Testis (tissue), 3 donors: Measurements from ENCODE around the gene LZTS3. TPM values are rescaled to one million over a fixed set of nuclear protein-coding genes. Genes with fewer than 3 reads are reported as not detected.

ENCODE experiments used
- DNase-seq: peaks from one replicate; pipeline ENCODE4 v3.0.0-alpha.2; 2019
- H3K27ac ChIP-seq, 2 donors: fragments of 200-600 bp; sonication (generic); one replicate each; pipeline ENCODE4 v1.5.1; 2019
- H3K27me3 ChIP-seq: fragments of 200-600 bp; sonication (generic); one replicate; pipeline ENCODE4 v1.5.1; 2019
- H3K36me3 ChIP-seq: fragments of 200-600 bp; sonication (generic); one replicate; pipeline ENCODE4 v1.5.1; 2017; ENCODE audit warnings: low read depth; ENCODE audit errors: missing control alignments
- H3K4me1 ChIP-seq: fragments of 200-600 bp; sonication (generic); one replicate; pipeline ENCODE4 v1.5.1; 2019
- H3K4me3 ChIP-seq, 2 donors: fragments of 200-600 bp; sonication (generic); one replicate each; pipeline ENCODE4 v1.5.1; 2017 to 2019
- H3K9me3 ChIP-seq: fragments of 200-600 bp; sonication (generic); one replicate; pipeline ENCODE4 v1.5.1; 2017
- POLR2A ChIP-seq: fragments of 450-650 bp; IDR thresholded peaks from one replicate; pipeline ENCODE4 v1.6.1; 2017; ENCODE audit warnings: antibody characterized with exemption, mild to moderate bottlenecking, moderate library complexity
- WGBS, 2 donors: methylation state at CpG; one replicate each; pipeline ENCODE4 v1.1.5; 2018; 5-methylcytosine and 5-hydroxymethylcytosine counted together
- intact Hi-C: fragments of 100-400 bp; cut with DNase I; formaldehyde crosslinking; loops from one replicate; pipeline ENCODE4 v1.15.1; 2023; ENCODE audit warnings: low total_unique reads
- polyA plus RNA-seq: library from polyadenylated mRNA; stranded (reverse); fragments of 350-450 nt; fragmentation: Illumina TruSeq; extraction: RNeasy Lipid Tissue Mini Kit (QIAGEN cat#74804); gene quantifications from one replicate; pipeline ENCODE4 v1.2.3, GENCODE V29; 2014; ENCODE audit warnings: low read depth, low replicate concordance; ENCODE audit not compliant: insufficient read depth
- total RNA-seq, 2 donors: library from RNA; depleted of rRNA; stranded (reverse); fragments of >200 nt; gene quantifications; one replicate each; pipeline ENCODE4 v1.2.3, GENCODE V29; 2016
- TF ChIP-seq, protein P1 (sequence below), 3 experiments: fragments of 450-650 bp in 2 of 3; fragments of 200-600 bp in 1 of 3; sonication (generic) in 1 of 3; IDR thresholded peaks; one replicate each; pipeline ENCODE4 v1.5.1; 2016 to 2019; ENCODE audit warnings: antibody characterized with exemption in 3 of 3, mild to moderate bottlenecking in 2 of 3, moderate library complexity in 1 of 3

LZTS3 gene
- total and polyA plus RNA-seq, 3 donors from 2014 or later, result 7.2 to 16.8 (median 13.9) TPM

DNA sequence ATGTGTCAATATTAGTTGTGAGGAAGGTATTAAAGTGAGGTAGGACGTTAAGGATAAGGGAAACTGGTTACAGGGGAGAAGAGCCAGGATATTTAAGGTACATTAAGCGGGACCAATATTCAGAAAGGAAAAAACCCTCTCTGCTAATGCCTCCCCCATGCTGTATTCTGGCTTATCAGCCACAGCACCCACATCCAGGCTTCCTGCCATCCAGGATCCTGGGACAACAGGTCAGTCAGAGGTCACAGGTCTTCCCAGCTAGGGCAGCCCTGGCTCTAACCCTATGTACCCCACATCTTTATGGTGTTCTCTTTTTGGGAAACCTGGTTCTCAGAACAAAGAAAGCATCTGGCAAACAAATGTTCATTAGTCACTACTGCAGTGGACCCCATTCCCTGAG is 25.9 kb upstream of the LZTS3 start:
- no peak for DNase-seq
- intact Hi-C loops, result no loop called here
- H3K4me3 ChIP-seq, result no peak overlapping the region
- peaks cover 7% of the 10 kb centered on the region for H3K36me3 ChIP-seq
- peaks cover 8% of the 10 kb centered on the region for H3K4me1 ChIP-seq
- WGBS, 2 donors, result 47 to 64% methylated on average over 2 of the region's 2 CpGs
- H3K27ac ChIP-seq, result no peak overlapping the region
- no peaks in the 10 kb centered on the region for H3K27me3 ChIP-seq
- TF ChIP-seq, protein P1, sequence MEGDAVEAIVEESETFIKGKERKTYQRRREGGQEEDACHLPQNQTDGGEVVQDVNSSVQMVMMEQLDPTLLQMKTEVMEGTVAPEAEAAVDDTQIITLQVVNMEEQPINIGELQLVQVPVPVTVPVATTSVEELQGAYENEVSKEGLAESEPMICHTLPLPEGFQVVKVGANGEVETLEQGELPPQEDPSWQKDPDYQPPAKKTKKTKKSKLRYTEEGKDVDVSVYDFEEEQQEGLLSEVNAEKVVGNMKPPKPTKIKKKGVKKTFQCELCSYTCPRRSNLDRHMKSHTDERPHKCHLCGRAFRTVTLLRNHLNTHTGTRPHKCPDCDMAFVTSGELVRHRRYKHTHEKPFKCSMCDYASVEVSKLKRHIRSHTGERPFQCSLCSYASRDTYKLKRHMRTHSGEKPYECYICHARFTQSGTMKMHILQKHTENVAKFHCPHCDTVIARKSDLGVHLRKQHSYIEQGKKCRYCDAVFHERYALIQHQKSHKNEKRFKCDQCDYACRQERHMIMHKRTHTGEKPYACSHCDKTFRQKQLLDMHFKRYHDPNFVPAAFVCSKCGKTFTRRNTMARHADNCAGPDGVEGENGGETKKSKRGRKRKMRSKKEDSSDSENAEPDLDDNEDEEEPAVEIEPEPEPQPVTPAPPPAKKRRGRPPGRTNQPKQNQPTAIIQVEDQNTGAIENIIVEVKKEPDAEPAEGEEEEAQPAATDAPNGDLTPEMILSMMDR (IDR thresholded peaks at IDR 0.05), result no peak
- no peak for TF ChIP-seq POLR2A
- no peaks in the 10 kb centered on the region for H3K9me3 ChIP-seq

DNA sequence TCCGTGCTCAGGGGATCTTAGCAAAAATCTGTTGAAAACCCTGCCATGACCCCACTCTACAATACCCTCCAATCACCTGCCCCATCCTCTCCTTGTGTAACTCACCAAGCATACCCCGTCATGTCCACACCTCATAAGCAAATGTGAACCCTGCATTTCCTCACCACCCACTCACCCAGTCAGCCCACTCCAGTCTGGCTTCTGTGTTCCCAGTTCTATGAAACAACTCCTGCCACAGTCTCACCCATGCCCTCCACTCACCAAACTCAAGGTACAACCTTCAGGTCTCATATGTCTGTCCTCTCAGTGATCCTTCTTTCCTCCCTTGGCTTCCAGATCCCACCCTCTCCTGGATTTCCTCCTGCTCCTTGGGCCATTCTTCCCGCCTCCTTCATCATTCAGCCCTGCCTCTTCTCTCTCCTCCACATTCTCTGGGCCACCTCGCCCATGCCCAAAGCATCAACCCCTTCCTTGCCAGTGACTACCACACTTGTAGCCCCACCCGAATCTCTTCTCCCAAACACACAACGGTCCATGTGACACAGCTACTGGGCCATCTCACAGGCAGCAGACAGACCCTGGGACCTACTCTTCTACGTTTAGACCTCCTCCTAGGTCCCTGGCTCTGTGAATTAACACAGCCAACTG is 22.4 kb upstream of the LZTS3 start:
- Histone ChIP-seq H3K4me1 (no peaks in the 10 kb centered on the region), H3K27ac (no peak overlapping the region), H3K9me3 (no peaks in the 10 kb centered on the region), H3K36me3 (peaks cover 7% of the 10 kb centered on the region), H3K4me3 (no peak overlapping the region), H3K27me3 (no peaks in the 10 kb centered on the region)
- 88 to 95% methylated on average over 7 of the region's 7 CpGs for WGBS, 2 donors
- DNase-seq, result no peak
- TF ChIP-seq, protein P1 (IDR thresholded peaks at IDR 0.05), result no peak
- no peak for TF ChIP-seq POLR2A
- intact Hi-C loops, result no loop called here

DNA sequence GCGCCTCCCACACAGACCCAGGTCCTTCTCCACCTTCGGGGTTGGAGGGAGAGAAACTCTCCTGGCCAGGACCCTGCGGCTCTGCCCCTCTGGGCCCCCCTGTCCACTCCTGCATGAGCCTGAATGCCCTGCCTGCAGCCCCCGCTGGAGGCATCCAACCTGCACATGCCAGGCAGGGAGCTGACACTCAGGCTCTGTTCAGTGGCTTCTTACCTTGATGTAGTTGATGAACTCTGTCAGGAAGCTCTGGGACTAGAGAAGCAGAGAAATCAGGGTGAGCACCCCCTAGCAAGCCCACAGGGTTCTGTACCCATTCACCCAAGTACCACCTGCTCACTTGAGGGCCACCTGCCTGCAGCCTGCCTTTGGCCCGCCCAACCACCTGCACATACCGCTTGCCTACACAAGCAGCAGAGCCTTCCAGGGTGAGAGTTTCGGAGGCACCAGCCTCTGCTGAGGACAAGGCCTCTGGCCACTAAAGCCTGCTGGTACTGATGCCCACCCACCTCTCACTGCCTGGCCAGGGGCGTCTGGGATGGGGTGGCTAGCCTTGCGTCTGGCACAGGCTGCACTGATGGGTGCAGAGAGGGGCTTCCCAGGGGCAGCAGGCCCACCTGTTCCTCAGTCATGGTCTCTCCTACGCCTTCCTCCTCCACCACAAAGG is 21.4 kb upstream of the LZTS3 start:
- DNase-seq, result no peak
- no peaks in the 10 kb centered on the region for H3K9me3 ChIP-seq
- no peak overlapping the region for H3K27ac ChIP-seq
- TF ChIP-seq, protein P1 (IDR thresholded peaks at IDR 0.05), result no peak
- H3K4me3 ChIP-seq, result no peak overlapping the region
- H3K27me3 ChIP-seq, result no peaks in the 10 kb centered on the region
- intact Hi-C loops, result no loop called here
- H3K36me3 ChIP-seq, result peaks cover 7% of the 10 kb centered on the region
- no peaks in the 10 kb centered on the region for H3K4me1 ChIP-seq
- WGBS, 2 donors, result 91 to 97% methylated on average over 7 to 10 of the region's 10 CpGs

DNA sequence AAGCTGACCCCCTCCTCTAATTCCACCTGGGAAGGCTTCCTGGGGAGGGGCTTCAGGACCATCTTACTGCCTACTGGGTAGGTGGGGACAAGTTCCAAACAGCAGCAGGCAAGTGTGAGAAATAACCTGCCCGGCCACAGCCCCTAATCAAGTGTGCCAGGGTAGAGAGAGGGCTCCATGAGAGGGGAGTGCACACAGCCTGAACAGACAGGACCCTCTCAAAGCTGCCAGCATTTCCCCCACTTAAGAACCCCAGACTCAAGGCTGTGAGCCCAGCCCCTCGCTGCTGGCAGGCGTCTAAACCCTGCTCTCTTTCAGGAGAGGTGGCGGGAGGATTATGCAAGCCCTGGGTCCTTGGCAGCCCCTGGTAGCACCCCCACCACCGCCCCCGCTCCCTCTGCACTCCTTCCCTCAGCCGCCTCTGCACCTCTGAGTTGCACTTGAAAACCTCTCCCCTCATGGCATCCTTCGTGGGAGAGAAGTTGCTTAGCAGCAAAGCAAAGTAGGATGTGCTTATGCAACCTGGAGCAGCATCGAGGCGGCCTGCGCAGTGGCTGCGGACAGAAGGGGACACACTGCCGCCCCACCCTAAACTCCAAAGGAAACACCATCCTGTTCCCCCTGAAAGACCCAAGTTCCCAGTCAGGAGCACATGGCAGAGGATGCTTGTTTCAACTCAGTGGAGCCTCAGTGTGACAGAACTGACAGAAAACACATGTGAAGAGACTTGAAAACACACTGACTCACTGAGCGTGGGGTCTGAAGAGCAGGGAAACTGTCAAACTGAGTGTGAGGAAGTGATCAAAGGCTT is 20.7 kb upstream of the LZTS3 start:
- TF ChIP-seq POLR2A, result no peak
- TF ChIP-seq, protein P1 (IDR thresholded peaks at IDR 0.05), result no peak
- Histone ChIP-seq H3K36me3 (peaks cover 7% of the 10 kb centered on the region), H3K27ac (no peak overlapping the region), H3K9me3 (no peaks in the 10 kb centered on the region), H3K4me1 (no peaks in the 10 kb centered on the region), H3K4me3 (no peak overlapping the region), H3K27me3 (no peaks in the 10 kb centered on the region)
- DNase-seq, result no peak
- intact Hi-C loops, result no loop called here
- WGBS, 2 donors, result 90 to 95% methylated on average over 14 of the region's 14 CpGs
